ENCODE results near the gene STING1.

The STING1 gene

DNA sequence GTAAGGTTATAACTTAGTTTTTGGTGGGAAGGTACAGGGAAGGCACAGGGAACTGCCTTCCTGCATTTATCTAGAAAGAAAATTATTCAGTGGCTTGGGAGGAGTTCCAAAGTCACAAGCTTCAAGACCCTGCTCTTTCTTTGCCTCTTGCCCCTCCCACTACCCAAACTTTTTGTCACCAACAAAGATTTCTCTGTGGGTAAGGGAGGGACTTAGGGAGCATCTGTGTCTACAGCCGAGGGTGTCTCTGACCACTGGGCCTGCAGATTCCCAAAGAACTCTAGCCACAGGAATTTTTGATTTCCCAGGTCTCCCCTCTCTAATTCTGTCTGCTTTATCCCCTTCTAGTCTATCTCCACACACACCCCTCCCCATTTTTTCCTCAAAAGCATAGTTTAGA, 22.1 kb downstream of the STING1 start:
- Histone ChIP-seq H3K27me3 (ENCODE audit: insufficient read depth, poor library complexity, severe bottlenecking) (no peaks in the 10 kb centered on the region), H3K4me3 (replicated peaks; ENCODE audit: insufficient read depth, low read length) (no peak overlapping the region), H3K27ac (replicated peaks) (no peak overlapping the region)
- TF ChIP-seq GABPA (IDR thresholded peaks at IDR 0.05; ENCODE audit: low read depth) (no peak), SPI1 (IDR thresholded peaks at IDR 0.05; ENCODE audit: borderline replicate concordance, low read depth) (no peak), CTCF (IDR thresholded peaks at IDR 0.05; ENCODE audit: insufficient read depth, low read length) (no peak), REST (IDR thresholded peaks at IDR 0.05; ENCODE audit: insufficient replicate concordance, low read depth) (no peak), POLR2AphosphoS5 (IDR thresholded peaks at IDR 0.05; ENCODE audit: low read depth) (no peak)
- DNase-seq (ENCODE audit: low read depth in 1 of 2, low spot score in 1 of 2), result no peak

DNA sequence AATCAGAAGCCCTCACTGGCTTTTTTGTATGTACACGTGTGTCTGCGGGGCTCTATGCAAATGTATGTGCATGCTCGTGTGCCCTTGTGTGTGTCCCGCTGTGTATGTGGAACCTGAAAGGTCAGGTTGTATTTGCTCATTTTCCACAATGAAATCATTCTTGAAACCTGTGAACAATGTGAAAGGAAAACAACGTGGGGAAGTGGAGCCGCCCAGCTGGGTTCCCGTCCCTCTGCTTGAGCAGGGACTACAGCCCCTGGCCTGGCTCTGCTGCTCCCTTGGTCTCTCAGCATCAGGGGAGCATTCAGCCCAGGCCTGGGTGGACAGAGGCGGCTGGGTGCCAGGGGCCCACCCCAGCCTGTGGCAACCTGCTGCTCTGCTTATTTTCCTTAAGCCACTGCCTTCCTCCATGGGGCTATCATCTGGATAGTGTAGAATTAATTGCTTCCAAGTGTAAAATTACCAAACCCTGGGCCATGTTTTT, 23.1 kb downstream of the STING1 start:
- H3K4me3 ChIP-seq (replicated peaks; ENCODE audit: insufficient read depth, low read length), result no peak overlapping the region

More for the DNA sequence above, 23.1 kb downstream of the STING1 start:
- no peaks in the 10 kb centered on the region for H3K27me3 ChIP-seq (ENCODE audit: insufficient read depth, poor library complexity, severe bottlenecking)
- H3K27ac ChIP-seq (replicated peaks), result no peak overlapping the region
- no peak for TF ChIP-seq POLR2AphosphoS5 (IDR thresholded peaks at IDR 0.05; ENCODE audit: low read depth)
- TF ChIP-seq SPI1 (IDR thresholded peaks at IDR 0.05; ENCODE audit: borderline replicate concordance, low read depth), result no peak
- no peak for TF ChIP-seq GABPA (IDR thresholded peaks at IDR 0.05; ENCODE audit: low read depth)
- no peak for TF ChIP-seq REST (IDR thresholded peaks at IDR 0.05; ENCODE audit: insufficient replicate concordance, low read depth)
- TF ChIP-seq CTCF (IDR thresholded peaks at IDR 0.05; ENCODE audit: insufficient read depth, low read length), result no peak
- no peak for DNase-seq (ENCODE audit: low read depth in 1 of 2, low spot score in 1 of 2)
